Measurements from ENCODE around the gene TBC1D10B. TPM values are rescaled to one million over a fixed set of nuclear protein-coding genes. Genes with fewer than 3 reads are reported as not detected.

TBC1D10B gene
- total RNA-seq, 4 donors from 2014 or later: 35.3 to 52.6 (median 43.6) TPM

DNA sequence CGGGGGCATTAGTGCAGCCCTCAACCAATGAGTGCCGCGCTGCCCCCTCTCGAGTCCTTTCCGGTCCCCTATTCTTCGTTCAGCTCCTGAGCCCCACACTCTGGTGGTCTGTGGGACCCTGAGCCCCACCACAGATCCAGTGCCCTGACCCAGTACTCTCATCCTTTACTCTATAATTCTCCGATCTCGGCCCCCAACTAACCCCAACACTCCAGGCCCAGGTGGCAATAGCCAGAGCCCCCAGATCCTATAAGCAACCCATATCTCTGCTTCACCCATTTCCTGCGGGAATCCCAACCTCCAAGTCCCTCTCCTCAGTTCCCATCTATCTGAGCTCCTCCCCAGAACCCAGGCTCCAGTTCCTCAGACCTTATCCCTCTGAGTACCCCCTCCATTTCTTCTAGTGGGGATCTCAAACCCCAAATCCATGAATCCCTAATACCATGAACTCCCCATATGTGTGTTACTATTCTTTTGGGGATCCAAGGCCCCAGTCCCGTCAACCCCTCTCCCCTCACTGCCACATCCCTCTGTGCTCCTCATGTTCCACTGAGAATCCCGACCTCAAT, 1.0 kb upstream of the TBC1D10B start:
- ATAC-seq (no peak), DNase-seq (no peak)
- peak overlapping the region; percentile 90 to 99 (median 96) for H3K27ac ChIP-seq
- H3K36me3 ChIP-seq: no peaks in the 10 kb centered on the region
- peak overlapping the region; percentile 47 to 60 (median 54) for H3K4me3 ChIP-seq
- no peaks in the 10 kb centered on the region for H3K9me3 ChIP-seq
- TF ChIP-seq, protein P1, sequence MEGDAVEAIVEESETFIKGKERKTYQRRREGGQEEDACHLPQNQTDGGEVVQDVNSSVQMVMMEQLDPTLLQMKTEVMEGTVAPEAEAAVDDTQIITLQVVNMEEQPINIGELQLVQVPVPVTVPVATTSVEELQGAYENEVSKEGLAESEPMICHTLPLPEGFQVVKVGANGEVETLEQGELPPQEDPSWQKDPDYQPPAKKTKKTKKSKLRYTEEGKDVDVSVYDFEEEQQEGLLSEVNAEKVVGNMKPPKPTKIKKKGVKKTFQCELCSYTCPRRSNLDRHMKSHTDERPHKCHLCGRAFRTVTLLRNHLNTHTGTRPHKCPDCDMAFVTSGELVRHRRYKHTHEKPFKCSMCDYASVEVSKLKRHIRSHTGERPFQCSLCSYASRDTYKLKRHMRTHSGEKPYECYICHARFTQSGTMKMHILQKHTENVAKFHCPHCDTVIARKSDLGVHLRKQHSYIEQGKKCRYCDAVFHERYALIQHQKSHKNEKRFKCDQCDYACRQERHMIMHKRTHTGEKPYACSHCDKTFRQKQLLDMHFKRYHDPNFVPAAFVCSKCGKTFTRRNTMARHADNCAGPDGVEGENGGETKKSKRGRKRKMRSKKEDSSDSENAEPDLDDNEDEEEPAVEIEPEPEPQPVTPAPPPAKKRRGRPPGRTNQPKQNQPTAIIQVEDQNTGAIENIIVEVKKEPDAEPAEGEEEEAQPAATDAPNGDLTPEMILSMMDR (IDR thresholded peaks at IDR 0.05 in 4 of 5, conservative IDR thresholded peaks at IDR 0.05 in 1 of 5): no peak
- TF ChIP-seq POLR2A (IDR thresholded peaks at IDR 0.05): peak; percentile 67 to 78
- in situ Hi-C loops (cut with MboI; ENCODE audit: low sequenced_read_pairs in 4 of 4): loop anchor here in 2 of 4 donors (25.0 kb wide), 2 partner anchors 284 to 309 kb away; partner anchors contain the start of genes ALDOA (in 1 of the 2), PPP4C (in 1 of the 2), TBX6 (in 1 of the 2) and YPEL3 (in 1 of the 2)
- intact Hi-C loops (cut with DNase I; ENCODE audit: low total_unique reads): loop anchor here (1.0 to 10.0 kb wide), 4 partner anchors 37 to 564 kb away; partner anchors contain the start of genes FBRS, MAZ, TBX6 and YPEL3
- H3K27me3 ChIP-seq: no peaks in the 10 kb centered on the region
- peaks cover 41 to 70% of the 10 kb centered on the region in 2 donors for H3K4me1 ChIP-seq

DNA sequence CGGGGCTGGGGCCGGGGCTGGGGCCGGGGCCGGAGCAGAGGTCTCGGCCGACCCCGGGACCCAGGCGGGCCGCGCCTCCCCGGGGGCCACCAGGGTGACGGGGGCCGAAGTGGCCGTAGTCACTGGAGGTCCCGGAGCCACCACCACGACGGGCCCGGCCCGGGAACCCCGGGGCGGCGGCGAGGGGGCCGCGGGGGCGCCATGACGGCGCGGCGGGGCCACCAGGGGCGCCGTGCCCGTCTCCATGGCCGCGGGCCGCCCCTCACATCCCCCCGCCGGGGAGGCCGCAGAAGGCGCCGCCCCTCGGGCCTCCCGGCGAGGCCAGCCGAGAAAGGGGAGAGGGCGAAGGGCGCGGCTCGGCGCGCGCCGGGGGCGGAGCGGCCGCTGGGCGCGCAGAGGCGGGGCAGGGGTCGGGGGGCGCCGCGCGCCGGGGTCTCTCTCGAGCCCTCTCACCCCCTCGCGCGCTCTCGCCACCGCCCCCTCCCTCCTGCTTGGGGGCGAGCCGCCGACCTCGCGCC, 297 bp downstream of the TBC1D10B start:
- TF ChIP-seq POLR2A (IDR thresholded peaks at IDR 0.05): peak; percentile 85 to 91
- TF ChIP-seq, protein P1 (IDR thresholded peaks at IDR 0.05 in 4 of 5, conservative IDR thresholded peaks at IDR 0.05 in 1 of 5): peak in 2 of 5 experiments; percentile 23 to 27
- DNase-seq (no peak), ATAC-seq (peak in 1 of 2 donors; percentile 0)
- intact Hi-C loops (cut with DNase I; ENCODE audit: low total_unique reads): loop anchor here (1.0 to 10.0 kb wide), 4 partner anchors 15 to 563 kb away; partner anchors contain the start of genes CD2BP2, MAZ, TBX6 and YPEL3
- Histone ChIP-seq H3K9me3 (no peaks in the 10 kb centered on the region), H3K4me1 (peaks cover 41 to 58% of the 10 kb centered on the region in 2 donors), H3K4me3 (peak overlapping the region; percentile 65 to 78 (median 74)), H3K27ac (peak overlapping the region; percentile 79 to 88 (median 88)), H3K27me3 (no peaks in the 10 kb centered on the region), H3K36me3 (peaks cover 0 to 8% of the 10 kb centered on the region in 2 donors)
- in situ Hi-C loops (cut with MboI; ENCODE audit: low sequenced_read_pairs in 4 of 4): loop anchor here in 2 of 4 donors (25.0 kb wide), 2 partner anchors 283 to 308 kb away; partner anchors contain the start of genes ALDOA (in 1 of the 2), PPP4C (in 1 of the 2), TBX6 (in 1 of the 2) and YPEL3 (in 1 of the 2)

- in situ Hi-C loops (cut with MboI; ENCODE audit: low sequenced_read_pairs in 4 of 4) (loop anchor here in 2 of 4 donors (25.0 kb wide), 2 partner anchors 282 to 307 kb away; partner anchors contain the start of genes ALDOA (in 1 of the 2), PPP4C (in 1 of the 2), TBX6 (in 1 of the 2) and YPEL3 (in 1 of the 2)), intact Hi-C loops (cut with DNase I; ENCODE audit: low total_unique reads) (no loop called here)
- peaks cover 0 to 15% of the 10 kb centered on the region in 2 donors for H3K36me3 ChIP-seq
- ATAC-seq (no peak), DNase-seq (no peak)
- TF ChIP-seq POLR2A (IDR thresholded peaks at IDR 0.05): no peak
- TF ChIP-seq, protein P1 (IDR thresholded peaks at IDR 0.05 in 4 of 5, conservative IDR thresholded peaks at IDR 0.05 in 1 of 5): no peak
- peak overlapping the region; percentile 65 to 78 (median 74) for H3K4me3 ChIP-seq
- no peaks in the 10 kb centered on the region for H3K9me3 ChIP-seq
- H3K27me3 ChIP-seq: no peaks in the 10 kb centered on the region
- H3K4me1 ChIP-seq: peaks cover 41 to 51% of the 10 kb centered on the region in 2 donors
- peak overlapping the region; percentile 79 to 88 (median 88) for H3K27ac ChIP-seq
These were observed 980 bp downstream of the TBC1D10B start for GRCh38 chr16:30369091-30369937.

GRCh38 chr16:30368792-30369090, 1.6 kb downstream of the TBC1D10B start:
- no peaks in the 10 kb centered on the region for H3K27me3 ChIP-seq
- peak overlapping the region; percentile 65 to 78 (median 74) for H3K4me3 ChIP-seq
- ATAC-seq (no peak), DNase-seq (no peak)
- TF ChIP-seq, protein P1 (IDR thresholded peaks at IDR 0.05 in 4 of 5, conservative IDR thresholded peaks at IDR 0.05 in 1 of 5): no peak
- in situ Hi-C loops (cut with MboI; ENCODE audit: low sequenced_read_pairs in 4 of 4): loop anchor here in 2 of 4 donors (25.0 kb wide), 2 partner anchors 281 to 306 kb away; partner anchors contain the start of genes ALDOA (in 1 of the 2), PPP4C (in 1 of the 2), TBX6 (in 1 of the 2) and YPEL3 (in 1 of the 2)
- H3K9me3 ChIP-seq: no peaks in the 10 kb centered on the region
- peaks cover 41 to 48% of the 10 kb centered on the region in 2 donors for H3K4me1 ChIP-seq
- intact Hi-C loops (cut with DNase I; ENCODE audit: low total_unique reads): no loop called here
- H3K27ac ChIP-seq: peak overlapping the region; percentile 79 to 88 (median 88)
- peaks cover 0 to 20% of the 10 kb centered on the region in 2 donors for H3K36me3 ChIP-seq
